ENCODE data around the gene ADA.

Gene ADA

DNA sequence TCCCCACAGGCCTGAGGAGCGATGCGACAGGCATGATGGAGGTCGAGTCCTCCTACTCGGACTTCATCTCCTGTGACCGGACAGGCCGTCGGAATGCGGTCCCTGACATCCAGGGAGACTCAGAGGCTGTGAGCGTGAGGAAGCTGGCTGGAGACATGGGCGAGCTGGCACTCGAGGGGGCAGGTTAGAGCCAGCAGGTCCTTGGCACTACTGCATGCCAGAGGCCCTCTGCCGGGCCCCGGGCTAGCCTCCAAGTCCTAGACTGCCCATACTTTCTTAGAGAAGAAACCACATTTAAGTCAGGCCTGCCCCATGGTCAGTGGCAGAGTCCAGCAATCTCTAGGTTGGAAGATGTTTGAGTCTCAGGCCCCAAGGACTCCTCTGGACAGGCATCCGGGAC is 37.0 kb downstream of the ADA start:
- Histone ChIP-seq H3K9ac (peak overlapping the region; percentile 12 to 79 (median 55); a peak in 18 of 22 replicates), H3K27ac (peak overlapping the region in 9 of 11 experiments; percentile 8 to 96 (median 88); a peak in 17 of 22 replicates), H3K4me1 (peaks cover 55 to 100% (median 95%) of the 10 kb centered on the region in 10 experiments), H3K36me3 (peaks cover 44 to 73% (median 58%) of the 10 kb centered on the region in 11 experiments), H3K9me3 (replicated peaks in 1 of 11) (no peaks in the 10 kb centered on the region; a peak in 1 of 22 replicates), H4K20me1 (peaks cover 0 to 51% (median 14%) of the 10 kb centered on the region in 11 experiments; a peak in 11 of 22 replicates), H3K27me3 (no peaks in the 10 kb centered on the region), H3K4me2 (peak overlapping the region; percentile 63 to 93 (median 75); a peak in 21 of 22 replicates), H3K4me3 (no peak overlapping the region)
- no peak for TF ChIP-seq Cebpa-rat (IDR thresholded peaks at IDR 0.05)

- H3K4me2 ChIP-seq, result peak overlapping the region in 7 of 11 experiments; percentile 6 to 93 (median 80); a peak in 8 of 22 replicates
- no peak for TF ChIP-seq Cebpa-rat (IDR thresholded peaks at IDR 0.05)
- no peaks in the 10 kb centered on the region for H3K27me3 ChIP-seq
- no peaks in the 10 kb centered on the region; a peak in 1 of 22 replicates for H3K9me3 ChIP-seq (replicated peaks in 1 of 11)
- H3K36me3 ChIP-seq, result peaks cover 34 to 64% (median 48%) of the 10 kb centered on the region in 11 experiments
- no peak overlapping the region for H3K4me3 ChIP-seq
- H4K20me1 ChIP-seq, result peaks cover 0 to 47% (median 12%) of the 10 kb centered on the region in 11 experiments; a peak in 11 of 22 replicates
- H3K27ac ChIP-seq, result peak overlapping the region in 8 of 11 experiments; percentile 12 to 96 (median 88); a peak in 13 of 22 replicates
- peak overlapping the region in 4 of 11 experiments; percentile 37 to 79 (median 78); a peak in 5 of 22 replicates for H3K9ac ChIP-seq
- H3K4me1 ChIP-seq, result peaks cover 61 to 100% (median 94%) of the 10 kb centered on the region in 10 experiments
Measured at GRCh38 chr20:44613575-44613974, 37.9 kb downstream of the ADA start.

- TF ChIP-seq Cebpa-rat (IDR thresholded peaks at IDR 0.05), result peak in 6 of 11 experiments; percentile 31 to 83 (median 68); a peak in 11 of 22 replicates
- peak overlapping the region; percentile 43 to 82 (median 75); a peak in 20 of 22 replicates for H3K9ac ChIP-seq
- H4K20me1 ChIP-seq, result peaks cover 0 to 26% (median 0%) of the 10 kb centered on the region in 11 experiments; a peak in 6 of 22 replicates
- H3K4me3 ChIP-seq, result peak overlapping the region in 3 of 10 experiments; percentile 0 to 23 (median 8); a peak in 4 of 20 replicates
- peak overlapping the region in 10 of 11 experiments; percentile 29 to 96 (median 87); a peak in 20 of 22 replicates for H3K27ac ChIP-seq
- no peaks in the 10 kb centered on the region for H3K27me3 ChIP-seq
- H3K9me3 ChIP-seq (replicated peaks in 1 of 11), result peaks cover 0 to 7% (median 0%) of the 10 kb centered on the region in 11 experiments; a peak in 2 of 22 replicates
- H3K36me3 ChIP-seq, result peaks cover 18 to 38% (median 27%) of the 10 kb centered on the region in 11 experiments; a peak in 21 of 22 replicates
- peak overlapping the region; percentile 56 to 85 (median 72) for H3K4me2 ChIP-seq
- H3K4me1 ChIP-seq, result peaks cover 41 to 71% (median 67%) of the 10 kb centered on the region in 10 experiments
Measured at GRCh38 chr20:44610313-44610962, 41.1 kb downstream of the ADA start.

- H3K4me1 ChIP-seq, result peaks cover 39 to 68% (median 60%) of the 10 kb centered on the region in 10 experiments
- H3K27me3 ChIP-seq, result no peaks in the 10 kb centered on the region
- peaks cover 0 to 22% (median 0%) of the 10 kb centered on the region in 11 experiments; a peak in 6 of 22 replicates for H4K20me1 ChIP-seq
- peaks cover 13 to 31% (median 26%) of the 10 kb centered on the region in 11 experiments; a peak in 21 of 22 replicates for H3K36me3 ChIP-seq
- H3K9ac ChIP-seq, result peak overlapping the region in 10 of 11 experiments; percentile 52 to 82 (median 76); a peak in 19 of 22 replicates
- H3K4me2 ChIP-seq, result peak overlapping the region; percentile 56 to 85 (median 72)
- peak overlapping the region in 3 of 10 experiments; percentile 7 to 23 (median 22); a peak in 5 of 20 replicates for H3K4me3 ChIP-seq
- H3K27ac ChIP-seq, result peak overlapping the region; percentile 10 to 96 (median 86); a peak in 20 of 22 replicates
- TF ChIP-seq Cebpa-rat (IDR thresholded peaks at IDR 0.05), result no peak
- H3K9me3 ChIP-seq (replicated peaks in 1 of 11), result peaks cover 0 to 7% (median 0%) of the 10 kb centered on the region in 11 experiments; a peak in 2 of 22 replicates
Measured at GRCh38 chr20:44609516-44610312, 41.8 kb downstream of the ADA start.

- peak overlapping the region; percentile 56 to 85 (median 72) for H3K4me2 ChIP-seq
- peaks cover 0 to 7% (median 0%) of the 10 kb centered on the region in 11 experiments; a peak in 2 of 22 replicates for H3K9me3 ChIP-seq (replicated peaks in 1 of 11)
- peaks cover 39 to 67% (median 55%) of the 10 kb centered on the region in 10 experiments for H3K4me1 ChIP-seq
- peaks cover 0 to 22% (median 0%) of the 10 kb centered on the region in 11 experiments; a peak in 3 of 22 replicates for H4K20me1 ChIP-seq
- no peak overlapping the region for H3K4me3 ChIP-seq
- H3K27ac ChIP-seq, result peak overlapping the region in 10 of 11 experiments; percentile 29 to 96 (median 87); a peak in 20 of 22 replicates
- no peaks in the 10 kb centered on the region for H3K27me3 ChIP-seq
- peak overlapping the region in 9 of 11 experiments; percentile 15 to 82 (median 76); a peak in 15 of 22 replicates for H3K9ac ChIP-seq
- H3K36me3 ChIP-seq, result peaks cover 7 to 24% (median 19%) of the 10 kb centered on the region in 11 experiments; a peak in 21 of 22 replicates
- TF ChIP-seq Cebpa-rat (IDR thresholded peaks at IDR 0.05), result no peak
Measured at GRCh38 chr20:44609006-44609515, 42.4 kb downstream of the ADA start.

- Histone ChIP-seq H3K27ac (no peak overlapping the region), H3K36me3 (peaks cover 0 to 12% (median under 1%) of the 10 kb centered on the region in 11 experiments; a peak in 9 of 22 replicates), H4K20me1 (peaks cover 0 to 15% (median 0%) of the 10 kb centered on the region in 11 experiments; a peak in 5 of 22 replicates), H3K9me3 (replicated peaks in 1 of 11) (peaks cover 0 to 7% (median 0%) of the 10 kb centered on the region in 11 experiments; a peak in 2 of 22 replicates), H3K27me3 (no peaks in the 10 kb centered on the region), H3K4me3 (no peak overlapping the region), H3K4me2 (no peak overlapping the region), H3K4me1 (peaks cover 43 to 64% (median 56%) of the 10 kb centered on the region in 10 experiments), H3K9ac (no peak overlapping the region)
- no peak for TF ChIP-seq Cebpa-rat (IDR thresholded peaks at IDR 0.05)
Measured at GRCh38 chr20:44606725-44607441, 44.6 kb downstream of the ADA start.

- Histone ChIP-seq H4K20me1 (peaks cover 0 to 12% (median 0%) of the 10 kb centered on the region in 11 experiments; a peak in 6 of 22 replicates), H3K36me3 (peaks cover 0 to 12% (median 0%) of the 10 kb centered on the region in 11 experiments; a peak in 5 of 22 replicates), H3K9ac (no peak overlapping the region), H3K27me3 (no peaks in the 10 kb centered on the region), H3K4me1 (peaks cover 48 to 69% (median 62%) of the 10 kb centered on the region in 10 experiments), H3K4me2 (peak overlapping the region in 10 of 11 experiments; percentile 6 to 93 (median 72); a peak in 10 of 22 replicates), H3K27ac (0 out of 22 replicates have a peak overlapping the region, but pooled peaks of 1 of the 11 experiments have one; percentile 2), H3K4me3 (no peak overlapping the region), H3K9me3 (replicated peaks in 1 of 11) (peaks cover 0 to 7% (median 0%) of the 10 kb centered on the region in 11 experiments; a peak in 1 of 22 replicates)
- TF ChIP-seq Cebpa-rat (IDR thresholded peaks at IDR 0.05), result no peak
Measured at GRCh38 chr20:44603327-44603726, 48.2 kb downstream of the ADA start.

Measured in BLaER1 treated with 17β-estradiol and CSF1 and Interleukin-3, amounts not matched to agents 10 nM and 100 nM (cell line).